ENCODE data around the gene TDRKH. TPM values are rescaled to one million over a fixed set of nuclear protein-coding genes. Genes with fewer than 3 reads are reported as not detected.

The TDRKH gene
- total RNA-seq, 1 donor from 2014 or later, result 12.3 TPM

- Histone ChIP-seq H3K27ac (no peak overlapping the region), H3K9me3 (no peaks in the 10 kb centered on the region), H3K4me1 (peaks cover 9% of the 10 kb centered on the region), H3K4me3 (no peak overlapping the region), H3K27me3 (ENCODE audit: low read depth) (no peaks in the 10 kb centered on the region), H3K36me3 (peaks cover 64% of the 10 kb centered on the region)
- ATAC-seq, result no peak
- intact Hi-C loops (cut with DNase I), result no loop called here
- TF ChIP-seq CTCF (IDR thresholded peaks at IDR 0.05), result no peak
- DNase-seq, result no peak
Measured at GRCh38 chr1:151779852-151780251, 10.4 kb downstream of the TDRKH start.

- ATAC-seq (no peak), DNase-seq (no peak)
- no peaks in the 10 kb centered on the region for H3K27me3 ChIP-seq (ENCODE audit: low read depth)
- no peaks in the 10 kb centered on the region for H3K9me3 ChIP-seq
- H3K36me3 ChIP-seq, result peaks cover 78% of the 10 kb centered on the region
- intact Hi-C loops (cut with DNase I), result no loop called here
- no peak overlapping the region for H3K4me3 ChIP-seq
- TF ChIP-seq CTCF (IDR thresholded peaks at IDR 0.05), result no peak
- H3K4me1 ChIP-seq, result no peaks in the 10 kb centered on the region
- no peak overlapping the region for H3K27ac ChIP-seq
Measured at GRCh38 chr1:151777317-151777716, 13.0 kb downstream of the TDRKH start.

- DNase-seq, result no peak
- Histone ChIP-seq H3K27me3 (ENCODE audit: low read depth) (no peaks in the 10 kb centered on the region), H3K4me1 (no peaks in the 10 kb centered on the region), H3K36me3 (peaks cover 71% of the 10 kb centered on the region), H3K27ac (no peak overlapping the region), H3K9me3 (no peaks in the 10 kb centered on the region), H3K4me3 (no peak overlapping the region)
- no peak for TF ChIP-seq CTCF (IDR thresholded peaks at IDR 0.05)
- no peak for ATAC-seq
- intact Hi-C loops (cut with DNase I), result no loop called here
Measured at GRCh38 chr1:151776665-151777062, 13.6 kb downstream of the TDRKH start.

- ATAC-seq, result no peak
- intact Hi-C loops (cut with DNase I), result no loop called here
- peaks cover 65% of the 10 kb centered on the region for H3K36me3 ChIP-seq
Measured at GRCh38 chr1:151775894-151776664, 14.2 kb downstream of the TDRKH start.

GRCh38 chr1:151774256-151774922, 15.9 kb downstream of the TDRKH start:
- no peak overlapping the region for H3K27ac ChIP-seq
- no peak overlapping the region for H3K4me3 ChIP-seq
- H3K36me3 ChIP-seq, result peaks cover 54% of the 10 kb centered on the region
- intact Hi-C loops (cut with DNase I), result no loop called here
- TF ChIP-seq CTCF (IDR thresholded peaks at IDR 0.05), result no peak
- DNase-seq (no peak), ATAC-seq (no peak)
- no peaks in the 10 kb centered on the region for H3K27me3 ChIP-seq (ENCODE audit: low read depth)
- no peaks in the 10 kb centered on the region for H3K9me3 ChIP-seq
- H3K4me1 ChIP-seq, result no peaks in the 10 kb centered on the region

More at GRCh38 chr1:151775894-151776664, 14.2 kb downstream of the TDRKH start:
- Histone ChIP-seq H3K27ac (no peak overlapping the region), H3K27me3 (ENCODE audit: low read depth) (no peaks in the 10 kb centered on the region), H3K4me1 (no peaks in the 10 kb centered on the region), H3K9me3 (no peaks in the 10 kb centered on the region), H3K4me3 (no peak overlapping the region)
- TF ChIP-seq CTCF (IDR thresholded peaks at IDR 0.05), result no peak
- DNase-seq, result no peak

Data from lower lobe of right lung (tissue), 2 donors.